ENCODE results near the gene MXRA7.

- TF ChIP-seq NRF1 (IDR thresholded peaks at IDR 0.05; ENCODE audit: low read depth, low read length): no peak
- TF ChIP-seq CTCF (IDR thresholded peaks at IDR 0.05): no peak
- no peak for TF ChIP-seq EZH2phosphoT487 (IDR thresholded peaks at IDR 0.05; ENCODE audit: borderline replicate concordance, low read depth)
- no peak for TF ChIP-seq RAD21 (IDR thresholded peaks at IDR 0.05; ENCODE audit: low read length)
- TF ChIP-seq IRF3 (IDR thresholded peaks at IDR 0.05; ENCODE audit: low read depth, low read length): no peak
- TF ChIP-seq RXRA (IDR thresholded peaks at IDR 0.05; ENCODE audit: borderline replicate concordance, low read depth): no peak
- no peak for TF ChIP-seq YY1 (IDR thresholded peaks at IDR 0.05; ENCODE audit: low read depth)
- no peak for TF ChIP-seq REST (IDR thresholded peaks at IDR 0.05; ENCODE audit: low read depth, low read length)
- no peak for TF ChIP-seq POLR2AphosphoS5 (IDR thresholded peaks at IDR 0.05; ENCODE audit: low read depth, low read length)
- TF ChIP-seq, protein P1, sequence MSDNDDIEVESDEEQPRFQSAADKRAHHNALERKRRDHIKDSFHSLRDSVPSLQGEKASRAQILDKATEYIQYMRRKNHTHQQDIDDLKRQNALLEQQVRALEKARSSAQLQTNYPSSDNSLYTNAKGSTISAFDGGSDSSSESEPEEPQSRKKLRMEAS (IDR thresholded peaks at IDR 0.05; ENCODE audit: low read depth): no peak
- TF ChIP-seq FOXJ3 (CRISPR knock-in tag; IDR thresholded peaks at IDR 0.05): no peak
- TF ChIP-seq RCOR1 (IDR thresholded peaks at IDR 0.05; ENCODE audit: low read length): no peak
- TF ChIP-seq, protein P2, sequence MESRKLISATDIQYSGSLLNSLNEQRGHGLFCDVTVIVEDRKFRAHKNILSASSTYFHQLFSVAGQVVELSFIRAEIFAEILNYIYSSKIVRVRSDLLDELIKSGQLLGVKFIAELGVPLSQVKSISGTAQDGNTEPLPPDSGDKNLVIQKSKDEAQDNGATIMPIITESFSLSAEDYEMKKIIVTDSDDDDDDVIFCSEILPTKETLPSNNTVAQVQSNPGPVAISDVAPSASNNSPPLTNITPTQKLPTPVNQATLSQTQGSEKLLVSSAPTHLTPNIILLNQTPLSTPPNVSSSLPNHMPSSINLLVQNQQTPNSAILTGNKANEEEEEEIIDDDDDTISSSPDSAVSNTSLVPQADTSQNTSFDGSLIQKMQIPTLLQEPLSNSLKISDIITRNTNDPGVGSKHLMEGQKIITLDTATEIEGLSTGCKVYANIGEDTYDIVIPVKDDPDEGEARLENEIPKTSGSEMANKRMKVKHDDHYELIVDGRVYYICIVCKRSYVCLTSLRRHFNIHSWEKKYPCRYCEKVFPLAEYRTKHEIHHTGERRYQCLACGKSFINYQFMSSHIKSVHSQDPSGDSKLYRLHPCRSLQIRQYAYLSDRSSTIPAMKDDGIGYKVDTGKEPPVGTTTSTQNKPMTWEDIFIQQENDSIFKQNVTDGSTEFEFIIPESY (IDR thresholded peaks at IDR 0.05; ENCODE audit: borderline replicate concordance, low read depth): no peak
- TF ChIP-seq GATA2 (CRISPR knock-in tag; IDR thresholded peaks at IDR 0.05): no peak
These were observed 35.1 kb downstream of the MXRA7 start for GRCh38 chr17:76675648-76676047.

Data from SK-N-SH (cell line).